Endothelial cell of umbilical vein (primary cell): ENCODE measurements around the gene ADAM11. TPM values are rescaled to one million over a fixed set of nuclear protein-coding genes. Genes with fewer than 3 reads are reported as not detected.

Experiments
- BruUV-seq: library from RNA; stranded (reverse); fragments of 400-500 nt; replicated peaks from 2 replicates; lab custom pipeline; 2021; lab: Mats Ljungman, UMichigan
- CTCF ChIA-PET: fragments of 300-600, 350-600 bp; sonication (Branson Sonifier 250); formaldehyde crosslinking; loops from one replicate; lab custom pipeline; 2021; ENCODE audit warnings: antibody characterized with exemption, inconsistent platforms; lab: Charles Lee
- POLR2A ChIA-PET: fragments of 300-600, 350-600 bp; sonication (Branson Sonifier 250); formaldehyde crosslinking; loops from one replicate; lab custom pipeline; 2021; ENCODE audit warnings: antibody characterized with exemption, inconsistent platforms; lab: Charles Lee
- DNase-seq: peaks from one replicate; pipeline ENCODE4 v3.0.0-alpha.2; 2011; ENCODE audit warnings: low read depth, low spot score
- FAIRE-seq: peaks from 2 replicates; lab custom pipeline; 2011; peaks lifted over from hg19 to GRCh38; lab: Jason Lieb, UNC
- H2AFZ ChIP-seq: 2 replicates; pipeline ENCODE4 v1.6.0; 2012; ENCODE audit warnings: low read depth, low read length, control low read depth, inconsistent platforms
- H3K27ac ChIP-seq: 2 replicates; pipeline ENCODE4 v1.5.1; 2011; ENCODE audit warnings: low read depth, mild to moderate bottlenecking, control low read depth, low read length, moderate library complexity; ENCODE audit not compliant: insufficient read depth
- H3K27me3 ChIP-seq, 2 experiments: 2 replicates each; pipeline versions ENCODE4 v1.6.0 to v1.6.1; 2011; ENCODE audit warnings: low read length in 2 of 2, mixed read lengths in 1 of 2; ENCODE audit not compliant: control insufficient read depth in 2 of 2, insufficient read depth in 2 of 2
- H3K36me3 ChIP-seq, 2 experiments: 2 replicates in 1 of 2; 3 replicates in 1 of 2; pipeline ENCODE4 v1.5.1; 2011; ENCODE audit warnings: low read length in 2 of 2, mild to moderate bottlenecking in 1 of 2, moderate library complexity in 1 of 2; ENCODE audit not compliant: control insufficient read depth in 2 of 2, insufficient read depth in 2 of 2; ENCODE audit errors: extremely low read depth in 1 of 2
- H3K4me1 ChIP-seq: 3 replicates; pipeline ENCODE4 v1.5.1; 2011; ENCODE audit warnings: mild to moderate bottlenecking, low read length; ENCODE audit not compliant: control insufficient read depth, insufficient read depth; ENCODE audit errors: extremely low read depth
- H3K4me2 ChIP-seq: 2 replicates; pipeline ENCODE4 v1.6.1; 2011; ENCODE audit warnings: low read length, control low read depth, mixed read lengths; ENCODE audit not compliant: insufficient read depth
- H3K4me3 ChIP-seq, 3 experiments: fragments of 200-600 bp in 1 of 3; sonication (generic), shearing (Covaris generic) in 1 of 3; replicated peaks in 1 of 3; 2 replicates each; pipeline ENCODE4 v1.5.1; 2011 to 2016; ENCODE audit warnings: control low read depth in 3 of 3, low read length in 3 of 3, mild to moderate bottlenecking in 2 of 3, inconsistent platforms in 1 of 3, low read depth in 1 of 3, moderate library complexity in 1 of 3; ENCODE audit not compliant: insufficient read depth in 1 of 3
- H3K79me2 ChIP-seq: 2 replicates; pipeline ENCODE4 v1.6.0; 2012; ENCODE audit warnings: low read length, inconsistent platforms; ENCODE audit not compliant: control insufficient read depth, insufficient read depth
- H3K9ac ChIP-seq: replicated peaks from 2 replicates; pipeline ENCODE3; 2011; ENCODE audit warnings: low read length, control low read depth; ENCODE audit not compliant: insufficient read depth; ENCODE audit errors: extremely low read depth
- H3K9me1 ChIP-seq: replicated peaks from 3 replicates; pipeline ENCODE4 v1.6.0; 2011; ENCODE audit warnings: mild to moderate bottlenecking, low read length; ENCODE audit not compliant: control insufficient read depth, insufficient read depth; ENCODE audit errors: extremely low read depth
- H3K9me3 ChIP-seq: replicated peaks from 2 replicates; pipeline ENCODE4 v1.5.1; 2012; ENCODE audit warnings: low read length, inconsistent platforms; ENCODE audit not compliant: control insufficient read depth, insufficient read depth
- H4K20me1 ChIP-seq: replicated peaks from 2 replicates; pipeline ENCODE3; 2011; ENCODE audit warnings: mild to moderate bottlenecking, low read length; ENCODE audit not compliant: control insufficient read depth, insufficient read depth; ENCODE audit errors: extremely low read depth
- CTCF ChIP-seq, 2 donors: IDR thresholded peaks; 1 replicate in 1 of 2; 2 replicates in 1 of 2; pipeline ENCODE4 v1.5.1; 2011; ENCODE audit warnings: low read length in 2 of 2, mild to moderate bottlenecking in 2 of 2, moderate library complexity in 2 of 2, control low read depth in 1 of 2, inconsistent platforms in 1 of 2, low read depth in 1 of 2; ENCODE audit not compliant: insufficient read depth in 1 of 2; ENCODE audit errors: extremely low read depth in 1 of 2
- EZH2 ChIP-seq: IDR thresholded peaks from 2 replicates; pipeline ENCODE4 v1.6.1; 2012; ENCODE audit warnings: borderline replicate concordance, low read depth, mild to moderate bottlenecking, moderate library complexity, low read length, inconsistent platforms; ENCODE audit not compliant: severe bottlenecking
- FOS ChIP-seq: IDR thresholded peaks from 2 replicates; pipeline ENCODE4 v1.6.1; 2011; ENCODE audit warnings: mild to moderate bottlenecking, low read length, moderate library complexity, borderline replicate concordance; ENCODE audit not compliant: insufficient read depth
- POLR2A ChIP-seq: IDR thresholded peaks from 2 replicates; pipeline ENCODE4 v1.6.1; 2012; ENCODE audit warnings: low read depth, mild to moderate bottlenecking, control low read depth, low read length
- dilution Hi-C: fragments of 300-500 bp; cut with MboI; formaldehyde crosslinking; loops from one replicate; pipeline ENCODE4 v1.15.0; 2019; ENCODE audit warnings: low sequenced_read_pairs; ENCODE audit not compliant: extremely low pct_ligation_motif_present
- intact Hi-C: fragments of 100-400 bp; cut with micrococcal nuclease; formaldehyde crosslinking; loops from one replicate; pipeline ENCODE4 v1.10.0; 2022
- polyA plus RNA-seq, 4 experiments: library from polyadenylated mRNA; depleted of rRNA in 3 of 4; stranded (reverse) in 3 of 4; unstranded in 1 of 4; fragments of >200 nt; gene quantifications; 2 replicates each; pipeline versions ENCODE4 v1.2.1 to v1.2.3, GENCODE V29; 2011 to 2012; ENCODE audit warnings: missing spikeins in 1 of 4
- total RNA-seq: library from RNA; stranded (reverse); gene quantifications from 2 replicates; pipeline ENCODE4 v1.2.3, GENCODE V29; 2021

Gene ADAM11
- total and polyA plus RNA-seq, 2 donors (not counting 3 experiments of a cell fraction or from before 2014, with no cell fraction given), result 0.71 to 1.1 TPM

GRCh38 chr17:44757918-44758413 is 822 bp upstream of the ADAM11 start:
- Histone ChIP-seq H3K4me3 (no peak overlapping the region), H4K20me1 (no peaks in the 10 kb centered on the region), H3K9ac (no peak overlapping the region), H3K9me3 (no peaks in the 10 kb centered on the region), H3K27ac (no peak overlapping the region), H3K79me2 (no peaks in the 10 kb centered on the region), H3K36me3 (no peaks in the 10 kb centered on the region), H2AFZ (no peak overlapping the region), H3K4me2 (no peak overlapping the region), H3K9me1 (no peaks in the 10 kb centered on the region), H3K4me1 (peaks cover 5% of the 10 kb centered on the region), H3K27me3 (no peaks in the 10 kb centered on the region)
- intact Hi-C loops, result no loop called here
- BruUV-seq, result no TSS peak
- POLR2A ChIA-PET, result no interaction called here
- dilution Hi-C loops, result loop anchor here (25.0 kb wide), 1 partner anchor 104 kb away; no protein-coding TSS in a partner anchor
- DNase-seq, result no peak
- TF ChIP-seq CTCF (IDR thresholded peaks at IDR 0.05; ENCODE audit: extremely low read depth in 1 of 2, insufficient read depth in 1 of 2, low read depth in 1 of 2, low read length in 2 of 2) (no peak), POLR2A (no peak), EZH2 (no peak), FOS (no peak)
- CTCF ChIA-PET, result interaction anchor here (1.5 kb wide), 1 partner anchor 108 kb away, joined by 4 read pairs; no protein-coding TSS in a partner anchor
- no peak for FAIRE-seq
